ENCODE data around the gene NLK. TPM values are rescaled to one million over a fixed set of nuclear protein-coding genes. Genes with fewer than 3 reads are reported as not detected.

NLK gene
- total and polyA plus RNA-seq, 2 donors (not counting 3 experiments of a cell fraction or from before 2014, with no cell fraction given) = 23.8 to 34.2 TPM

- Histone ChIP-seq H3K27me3 (ENCODE audit: control insufficient read depth in 2 of 2, insufficient read depth in 2 of 2, low read length in 2 of 2) (no peaks in the 10 kb centered on the region), H3K9ac (replicated peaks; ENCODE audit: extremely low read depth, insufficient read depth, low read length) (no peak overlapping the region), H3K36me3 (ENCODE audit: control insufficient read depth in 2 of 2, extremely low read depth in 1 of 2, insufficient read depth in 2 of 2, low read length in 2 of 2) (no peaks in the 10 kb centered on the region), H3K27ac (ENCODE audit: insufficient read depth, low read depth, low read length) (no peak overlapping the region), H3K4me2 (ENCODE audit: insufficient read depth, low read length) (no peak overlapping the region), H3K9me1 (replicated peaks; ENCODE audit: control insufficient read depth, extremely low read depth, insufficient read depth, low read length) (no peaks in the 10 kb centered on the region), H3K79me2 (ENCODE audit: control insufficient read depth, insufficient read depth, low read length) (peaks cover 85% of the 10 kb centered on the region), H4K20me1 (replicated peaks; ENCODE audit: control insufficient read depth, extremely low read depth, insufficient read depth, low read length) (peaks cover 4% of the 10 kb centered on the region), H2AFZ (ENCODE audit: low read depth, low read length) (no peak overlapping the region), H3K9me3 (replicated peaks; ENCODE audit: control insufficient read depth, insufficient read depth, low read length) (no peaks in the 10 kb centered on the region), H3K4me3 (replicated peaks in 1 of 3; ENCODE audit: insufficient read depth in 1 of 3, low read depth in 1 of 3, low read length in 3 of 3) (no peak overlapping the region), H3K4me1 (ENCODE audit: control insufficient read depth, extremely low read depth, insufficient read depth, low read length) (peaks cover 4% of the 10 kb centered on the region)
- DNase-seq (ENCODE audit: low read depth, low spot score) = no peak
- BruUV-seq (replicated peaks) = no TSS peak
- FAIRE-seq = no peak
- dilution Hi-C loops (cut with MboI; ENCODE audit: extremely low pct_ligation_motif_present, low sequenced_read_pairs) (no loop called here), intact Hi-C loops (cut with micrococcal nuclease) (no loop called here)
- POLR2A ChIA-PET = no interaction called here
- CTCF ChIA-PET = interaction anchor here (0.6 to 0.8 kb wide), 3 partner anchors 11 to 28 kb away, joined by 3 read pairs; no protein-coding TSS in a partner anchor
- TF ChIP-seq MYC (IDR thresholded peaks at IDR 0.05; ENCODE audit: low read depth, low read length) (no peak), FOS (IDR thresholded peaks at IDR 0.05; ENCODE audit: borderline replicate concordance, insufficient read depth, low read length) (peak; percentile 73), POLR2AphosphoS5 (IDR thresholded peaks at IDR 0.05; ENCODE audit: insufficient read depth, low read depth, low read length) (no peak), JUN (IDR thresholded peaks at IDR 0.05; ENCODE audit: borderline replicate concordance, insufficient read depth, insufficient read length, low read depth) (peak; percentile 13), POLR2A (IDR thresholded peaks at IDR 0.05; ENCODE audit: low read depth, low read length) (no peak)
Measured at GRCh38 chr17:28086519-28086918, 44.0 kb downstream of the NLK start.

DNA sequence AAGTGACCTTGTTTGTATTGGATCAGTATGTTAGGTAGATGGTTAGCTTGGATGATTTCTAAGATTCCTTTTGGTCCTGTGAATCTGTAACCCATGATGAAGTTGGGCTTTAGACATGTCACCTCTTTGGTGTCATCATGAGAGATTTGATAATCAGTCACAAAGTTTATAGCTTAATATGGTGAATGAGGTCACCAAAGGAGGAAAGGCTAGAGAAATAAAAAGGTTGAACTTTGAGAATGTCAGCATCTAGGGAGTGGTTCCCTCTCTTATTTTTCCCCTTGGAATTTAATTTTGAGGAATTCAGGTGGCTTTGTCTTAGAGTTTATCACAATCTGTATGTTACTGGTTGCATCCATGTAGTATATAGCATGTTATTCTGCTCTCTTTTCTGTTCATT lies 45.3 kb downstream of the NLK start:
- Histone ChIP-seq H3K27me3 (ENCODE audit: control insufficient read depth in 2 of 2, insufficient read depth in 2 of 2, low read length in 2 of 2) (no peaks in the 10 kb centered on the region), H3K9me1 (replicated peaks; ENCODE audit: control insufficient read depth, extremely low read depth, insufficient read depth, low read length) (no peaks in the 10 kb centered on the region), H3K27ac (ENCODE audit: insufficient read depth, low read depth, low read length) (no peak overlapping the region), H3K79me2 (ENCODE audit: control insufficient read depth, insufficient read depth, low read length) (peaks cover 84% of the 10 kb centered on the region), H3K4me3 (replicated peaks in 1 of 3; ENCODE audit: insufficient read depth in 1 of 3, low read depth in 1 of 3, low read length in 3 of 3) (no peak overlapping the region), H3K4me2 (ENCODE audit: insufficient read depth, low read length) (no peak overlapping the region), H3K36me3 (ENCODE audit: control insufficient read depth in 2 of 2, extremely low read depth in 1 of 2, insufficient read depth in 2 of 2, low read length in 2 of 2) (no peaks in the 10 kb centered on the region), H2AFZ (ENCODE audit: low read depth, low read length) (no peak overlapping the region), H4K20me1 (replicated peaks; ENCODE audit: control insufficient read depth, extremely low read depth, insufficient read depth, low read length) (peaks cover 4% of the 10 kb centered on the region), H3K9ac (replicated peaks; ENCODE audit: extremely low read depth, insufficient read depth, low read length) (no peak overlapping the region), H3K9me3 (replicated peaks; ENCODE audit: control insufficient read depth, insufficient read depth, low read length) (no peaks in the 10 kb centered on the region), H3K4me1 (ENCODE audit: control insufficient read depth, extremely low read depth, insufficient read depth, low read length) (peaks cover 4% of the 10 kb centered on the region)
- CTCF ChIA-PET = no interaction called here
- no peak for FAIRE-seq
- intact Hi-C loops (cut with micrococcal nuclease) = no loop called here
- dilution Hi-C loops (cut with MboI; ENCODE audit: extremely low pct_ligation_motif_present, low sequenced_read_pairs) = no loop called here
- no peak for DNase-seq (ENCODE audit: low read depth, low spot score)
- POLR2A ChIA-PET = no interaction called here
- TF ChIP-seq EZH2 (IDR thresholded peaks at IDR 0.05; ENCODE audit: borderline replicate concordance, low read depth, low read length, severe bottlenecking) (no peak), FOS (IDR thresholded peaks at IDR 0.05; ENCODE audit: borderline replicate concordance, insufficient read depth, low read length) (no peak), GATA2 (IDR thresholded peaks at IDR 0.05; ENCODE audit: insufficient read depth, insufficient read length, low read depth, low read length) (no peak), POLR2A (IDR thresholded peaks at IDR 0.05; ENCODE audit: low read depth, low read length) (no peak), MYC (IDR thresholded peaks at IDR 0.05; ENCODE audit: low read depth, low read length) (no peak), MAX (IDR thresholded peaks at IDR 0.05; ENCODE audit: insufficient read depth, insufficient read length) (no peak), JUN (IDR thresholded peaks at IDR 0.05; ENCODE audit: borderline replicate concordance, insufficient read depth, insufficient read length, low read depth) (no peak), POLR2AphosphoS5 (IDR thresholded peaks at IDR 0.05; ENCODE audit: insufficient read depth, low read depth, low read length) (no peak)
- TF ChIP-seq, protein P1, sequence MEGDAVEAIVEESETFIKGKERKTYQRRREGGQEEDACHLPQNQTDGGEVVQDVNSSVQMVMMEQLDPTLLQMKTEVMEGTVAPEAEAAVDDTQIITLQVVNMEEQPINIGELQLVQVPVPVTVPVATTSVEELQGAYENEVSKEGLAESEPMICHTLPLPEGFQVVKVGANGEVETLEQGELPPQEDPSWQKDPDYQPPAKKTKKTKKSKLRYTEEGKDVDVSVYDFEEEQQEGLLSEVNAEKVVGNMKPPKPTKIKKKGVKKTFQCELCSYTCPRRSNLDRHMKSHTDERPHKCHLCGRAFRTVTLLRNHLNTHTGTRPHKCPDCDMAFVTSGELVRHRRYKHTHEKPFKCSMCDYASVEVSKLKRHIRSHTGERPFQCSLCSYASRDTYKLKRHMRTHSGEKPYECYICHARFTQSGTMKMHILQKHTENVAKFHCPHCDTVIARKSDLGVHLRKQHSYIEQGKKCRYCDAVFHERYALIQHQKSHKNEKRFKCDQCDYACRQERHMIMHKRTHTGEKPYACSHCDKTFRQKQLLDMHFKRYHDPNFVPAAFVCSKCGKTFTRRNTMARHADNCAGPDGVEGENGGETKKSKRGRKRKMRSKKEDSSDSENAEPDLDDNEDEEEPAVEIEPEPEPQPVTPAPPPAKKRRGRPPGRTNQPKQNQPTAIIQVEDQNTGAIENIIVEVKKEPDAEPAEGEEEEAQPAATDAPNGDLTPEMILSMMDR (IDR thresholded peaks at IDR 0.05; ENCODE audit: extremely low read depth in 1 of 2, insufficient read depth in 1 of 2, low read depth in 1 of 2, low read length in 2 of 2) = no peak
- BruUV-seq (replicated peaks) = no TSS peak

Data from endothelial cell of umbilical vein (primary cell).